Activated naive CD4-positive, alpha-beta T cell treated with anti-CD3 and anti-CD28 coated beads, Interleukin-2, amount 10 ng/mL, durations not matched to agents 5 hours and 36 hours (primary cell): ENCODE data around the gene NXPH1. TPM values are rescaled to one million over a fixed set of nuclear protein-coding genes. Genes with fewer than 3 reads are reported as not detected.

ENCODE experiments used
- total RNA-seq, 2 experiments: library from RNA; stranded (reverse); gene quantifications; one replicate each; pipeline ENCODE4 v1.2.3, GENCODE V29; 2021

NXPH1 gene
- total RNA-seq: not detected

GRCh38 chr7:8433477-8434289, at the start of gene NXPH1:
Gene NXPH1, plus strand, starts transcription at chr7:8433609.

Other genes with a start within 250 kb of the NXPH1 start
- 1 to 10 TPM in 1 of 2 experiments, under 1 TPM in 1; 0.93 to 2.6 TPM for gene ICA1, start 171.4 kb upstream of the NXPH1 start, total RNA-seq